Stimulated activated memory B cell treated with anti-CD40 and anti-IgM and Interleukin-4, amounts not matched to agents 10 μg/mL and 1 μg/mL and 100 μg/mL, for 72 hours (primary cell): ENCODE data around the gene FGF18.
"Not testable (repeated sequence)": the region's sequence is repeated elsewhere in the genome, so short reads cannot be mapped to it uniquely, and the experiment has no call there.

ENCODE experiments used
- ATAC-seq: fragments of 150-1000 bp; cut with Tn5 transposase; 2 replicates; pipeline ENCODE4 v1.10.0; 2021
- H3K27ac Mint-ChIP-seq: one replicate; pipeline ENCODE4 v1.8.0; 2022; ENCODE audit warnings: mild to moderate bottlenecking, mixed read lengths
- H3K27me3 Mint-ChIP-seq: one replicate; pipeline ENCODE4 v1.8.0; 2022; ENCODE audit warnings: mixed read lengths
- H3K36me3 Mint-ChIP-seq: one replicate; pipeline ENCODE4 v1.8.0; 2022; ENCODE audit warnings: mixed read lengths
- H3K4me1 Mint-ChIP-seq: one replicate; pipeline ENCODE4 v1.8.0; 2022; ENCODE audit warnings: mixed read lengths
- H3K4me3 Mint-ChIP-seq: one replicate; pipeline ENCODE4 v1.8.0; 2022; ENCODE audit warnings: mild to moderate bottlenecking, moderate library complexity, mixed read lengths
- H3K9me3 Mint-ChIP-seq: one replicate; pipeline ENCODE4 v1.8.0; 2022; ENCODE audit warnings: mixed read lengths

Gene FGF18

GRCh38 chr5:171481571-171482433 lies 62.4 kb downstream of the FGF18 start:
- H3K36me3 Mint-ChIP-seq: no peaks in the 10 kb centered on the region
- H3K4me1 Mint-ChIP-seq: peaks cover 7% of the 10 kb centered on the region
- no peak overlapping the region for H3K4me3 Mint-ChIP-seq
- no peak overlapping the region for H3K27ac Mint-ChIP-seq
- no peaks in the 10 kb centered on the region for H3K9me3 Mint-ChIP-seq
- H3K27me3 Mint-ChIP-seq: peaks cover 45% of the 10 kb centered on the region
- no peak for ATAC-seq

GRCh38 chr5:171482434-171482730 lies 62.9 kb downstream of the FGF18 start:
- ATAC-seq: no peak
- Mint-ChIP-seq H3K9me3 (no peaks in the 10 kb centered on the region), H3K4me3 (no peak overlapping the region), H3K27me3 (peaks cover 50% of the 10 kb centered on the region), H3K27ac (no peak overlapping the region), H3K36me3 (no peaks in the 10 kb centered on the region), H3K4me1 (peaks cover 7% of the 10 kb centered on the region)

- Mint-ChIP-seq H3K27ac (no peak overlapping the region), H3K36me3 (no peaks in the 10 kb centered on the region), H3K4me3 (no peak overlapping the region), H3K27me3 (peaks cover 63% of the 10 kb centered on the region), H3K9me3 (no peaks in the 10 kb centered on the region), H3K4me1 (peaks cover 7% of the 10 kb centered on the region)
- ATAC-seq: no peak
These were observed 64.2 kb downstream of the FGF18 start for GRCh38 chr5:171483551-171484135.

- Mint-ChIP-seq H3K4me1 (peaks cover 6% of the 10 kb centered on the region), H3K9me3 (no peaks in the 10 kb centered on the region), H3K27me3 (peaks cover 71% of the 10 kb centered on the region), H3K27ac (no peak overlapping the region), H3K36me3 (no peaks in the 10 kb centered on the region), H3K4me3 (no peak overlapping the region)
- ATAC-seq: no peak
These were observed 65.0 kb downstream of the FGF18 start for GRCh38 chr5:171484460-171484899.

- no peaks in the 10 kb centered on the region for H3K4me1 Mint-ChIP-seq
- no peak overlapping the region for H3K4me3 Mint-ChIP-seq
- no peaks in the 10 kb centered on the region for H3K36me3 Mint-ChIP-seq
- H3K9me3 Mint-ChIP-seq: no peaks in the 10 kb centered on the region
- H3K27ac Mint-ChIP-seq: no peak overlapping the region
- H3K27me3 Mint-ChIP-seq: peaks cover 65% of the 10 kb centered on the region
- ATAC-seq: no peak
These were observed 66.2 kb downstream of the FGF18 start for GRCh38 chr5:171485668-171486067.

- H3K27ac Mint-ChIP-seq: no peak overlapping the region
- no peak overlapping the region for H3K4me3 Mint-ChIP-seq
- no peaks in the 10 kb centered on the region for H3K36me3 Mint-ChIP-seq
- no peaks in the 10 kb centered on the region for H3K4me1 Mint-ChIP-seq
- H3K27me3 Mint-ChIP-seq: peaks cover 63% of the 10 kb centered on the region
- ATAC-seq: no peak
- no peaks in the 10 kb centered on the region for H3K9me3 Mint-ChIP-seq
These were observed 67.2 kb downstream of the FGF18 start for GRCh38 chr5:171486613-171487012.

GRCh38 chr5:171488876-171489275 lies 69.4 kb downstream of the FGF18 start:
- Mint-ChIP-seq H3K27me3 (peaks cover 54% of the 10 kb centered on the region), H3K27ac (no peak overlapping the region), H3K9me3 (no peaks in the 10 kb centered on the region), H3K36me3 (no peaks in the 10 kb centered on the region), H3K4me3 (no peak overlapping the region), H3K4me1 (no peaks in the 10 kb centered on the region)
- ATAC-seq: no peak

GRCh38 chr5:171492781-171493180 lies 73.3 kb downstream of the FGF18 start:
- Mint-ChIP-seq H3K27ac (no peak overlapping the region), H3K9me3 (no peaks in the 10 kb centered on the region), H3K27me3 (peaks cover 48% of the 10 kb centered on the region), H3K36me3 (no peaks in the 10 kb centered on the region), H3K4me1 (no peaks in the 10 kb centered on the region), H3K4me3 (no peak overlapping the region)
- no peak for ATAC-seq

GRCh38 chr5:171493646-171494393 lies 74.4 kb downstream of the FGF18 start:
- Mint-ChIP-seq H3K27me3 (peaks cover 38% of the 10 kb centered on the region), H3K4me1 (no peaks in the 10 kb centered on the region), H3K27ac (no peak overlapping the region), H3K9me3 (no peaks in the 10 kb centered on the region), H3K4me3 (no peak overlapping the region), H3K36me3 (no peaks in the 10 kb centered on the region)
- no peak for ATAC-seq

- Mint-ChIP-seq H3K4me1 (no peaks in the 10 kb centered on the region), H3K27ac (no peak overlapping the region), H3K27me3 (peaks cover 30% of the 10 kb centered on the region), H3K4me3 (no peak overlapping the region), H3K36me3 (no peaks in the 10 kb centered on the region), H3K9me3 (no peaks in the 10 kb centered on the region)
- ATAC-seq: no peak
These were observed 75.1 kb downstream of the FGF18 start for GRCh38 chr5:171494452-171495121.

GRCh38 chr5:171495122-171495700 lies 75.8 kb downstream of the FGF18 start:
- Mint-ChIP-seq H3K27ac (no peak overlapping the region), H3K9me3 (no peaks in the 10 kb centered on the region), H3K4me1 (no peaks in the 10 kb centered on the region), H3K4me3 (no peak overlapping the region), H3K27me3 (peaks cover 27% of the 10 kb centered on the region), H3K36me3 (no peaks in the 10 kb centered on the region)
- no peak for ATAC-seq

- H3K36me3 Mint-ChIP-seq: no peaks in the 10 kb centered on the region
- ATAC-seq: no peak
- H3K4me3 Mint-ChIP-seq: no peak overlapping the region
- no peaks in the 10 kb centered on the region for H3K9me3 Mint-ChIP-seq
- H3K27me3 Mint-ChIP-seq: peaks cover 27% of the 10 kb centered on the region
- no peaks in the 10 kb centered on the region for H3K4me1 Mint-ChIP-seq
- no peak overlapping the region for H3K27ac Mint-ChIP-seq
These were observed 77.0 kb downstream of the FGF18 start for GRCh38 chr5:171496456-171496855.

GRCh38 chr5:171497494-171497893 lies 78.0 kb downstream of the FGF18 start:
- peaks cover 35% of the 10 kb centered on the region for H3K27me3 Mint-ChIP-seq
- H3K4me3 Mint-ChIP-seq, H3K27ac Mint-ChIP-seq, H3K4me1 Mint-ChIP-seq, H3K9me3 Mint-ChIP-seq, H3K36me3 Mint-ChIP-seq, ATAC-seq: not testable (repeated sequence)

- Mint-ChIP-seq H3K36me3 (no peaks in the 10 kb centered on the region), H3K27ac (no peak overlapping the region), H3K4me1 (no peaks in the 10 kb centered on the region), H3K27me3 (peaks cover 34% of the 10 kb centered on the region), H3K9me3 (no peaks in the 10 kb centered on the region), H3K4me3 (no peak overlapping the region)
- ATAC-seq: no peak
These were observed 78.7 kb downstream of the FGF18 start for GRCh38 chr5:171498166-171498565.

GRCh38 chr5:171499611-171500010 lies 80.2 kb downstream of the FGF18 start:
- H3K9me3 Mint-ChIP-seq: no peaks in the 10 kb centered on the region
- H3K27ac Mint-ChIP-seq: no peak overlapping the region
- no peak for ATAC-seq
- H3K27me3 Mint-ChIP-seq: peaks cover 20% of the 10 kb centered on the region
- H3K4me3 Mint-ChIP-seq: no peak overlapping the region
- H3K4me1 Mint-ChIP-seq: no peaks in the 10 kb centered on the region
- H3K36me3 Mint-ChIP-seq: no peaks in the 10 kb centered on the region
